NOMO-1 treated with dmso at 0.1 percent for 144 hours (cell line): ENCODE results near the gene PTPN18.
A peak's percentile ranks its signal among the peaks of the same experiment; 100 is the strongest.

Experiments used
- DNase-seq: peaks from one replicate; lab custom pipeline; 2025; ENCODE audit not compliant: unreplicated experiment; lab: John Stamatoyannopoulos, UW

The PTPN18 gene

GRCh38 chr2:130339885-130340745 is 15.7 kb upstream of the PTPN18 start:
- DNase-seq = no peak

GRCh38 chr2:130341562-130342019 is 14.3 kb upstream of the PTPN18 start:
- no peak for DNase-seq

- DNase-seq = peak; percentile 97
Observed at GRCh38 chr2:130342020-130342532, 13.8 kb upstream of the PTPN18 start.

GRCh38 chr2:130342533-130343275 is 13.2 kb upstream of the PTPN18 start, which contains the start of gene IMP4:
IMP4 (plus strand) TSS chr2:130342897; CDS start chr2:130342933, 36 bp downstream.
- DNase-seq = peak; percentile 96

GRCh38 chr2:130344578-130344977 is 11.3 kb upstream of the PTPN18 start:
- DNase-seq = no peak

GRCh38 chr2:130345091-130345490 is 10.8 kb upstream of the PTPN18 start:
- DNase-seq = no peak

- no peak for DNase-seq
Observed at GRCh38 chr2:130345611-130346010, 10.2 kb upstream of the PTPN18 start.

- no peak for DNase-seq
Observed at GRCh38 chr2:130346041-130346740, 9.7 kb upstream of the PTPN18 start.

- no peak for DNase-seq
Observed at GRCh38 chr2:130346741-130347066, 9.2 kb upstream of the PTPN18 start.

- no peak for DNase-seq
Observed at GRCh38 chr2:130347220-130347925, 8.5 kb upstream of the PTPN18 start.

- no peak for DNase-seq
Observed at GRCh38 chr2:130349174-130349573, 6.7 kb upstream of the PTPN18 start.

GRCh38 chr2:130351711-130352110 is 4.1 kb upstream of the PTPN18 start:
- DNase-seq = no peak

GRCh38 chr2:130352237-130352636 is 3.6 kb upstream of the PTPN18 start:
- no peak for DNase-seq

- no peak for DNase-seq
Observed at GRCh38 chr2:130353291-130354138, 2.3 kb upstream of the PTPN18 start.

GRCh38 chr2:130354139-130354428 is 1.8 kb upstream of the PTPN18 start:
- DNase-seq = no peak

- no peak for DNase-seq
Observed at GRCh38 chr2:130355172-130355577, 681 bp upstream of the PTPN18 start.

- DNase-seq = no peak
Observed at GRCh38 chr2:130357864-130358263, 2.0 kb downstream of the PTPN18 start.

- DNase-seq = no peak
Observed at GRCh38 chr2:130358420-130359350, 2.8 kb downstream of the PTPN18 start.

GRCh38 chr2:130359466-130359865 is 3.6 kb downstream of the PTPN18 start:
- no peak for DNase-seq
